CD4-positive, alpha-beta T cell treated with Interleukin-2 at 100 ng/mL for 4 hours (primary cell): ENCODE results near the gene MSN.
"Not testable (repeated sequence)": the region's sequence is repeated elsewhere in the genome, so short reads cannot be mapped to it uniquely, and the experiment has no call there.

Source experiments
- DNase-seq: peaks from one replicate; pipeline ENCODE4 v3.0.0-alpha.2; 2020; ENCODE audit warnings: low spot score

Gene MSN

GRCh38 chrX:65667503-65668376 is at the start of gene MSN:
MSN (plus strand) TSS chrX:65667654; CDS start chrX:65667842, 188 bp downstream.
- DNase-seq: peak; percentile 76

- DNase-seq: not testable (repeated sequence)
These were observed 47.3 kb upstream of the MSN start for GRCh38 chrX:65620096-65620705.

GRCh38 chrX:65630771-65631170 is 36.7 kb upstream of the MSN start:
- DNase-seq: no peak

GRCh38 chrX:65633826-65634225 is 33.6 kb upstream of the MSN start:
- DNase-seq: no peak

GRCh38 chrX:65634732-65635131 is 32.7 kb upstream of the MSN start:
- DNase-seq: no peak

- no peak for DNase-seq
These were observed 32.1 kb upstream of the MSN start for GRCh38 chrX:65635378-65635777.

- no peak for DNase-seq
These were observed 31.6 kb upstream of the MSN start for GRCh38 chrX:65635822-65636221.

GRCh38 chrX:65636261-65636660 is 31.2 kb upstream of the MSN start:
- not testable (repeated sequence) for DNase-seq

- DNase-seq: no peak
These were observed 30.1 kb upstream of the MSN start for GRCh38 chrX:65637335-65637734.

- DNase-seq: no peak
These were observed 24.5 kb upstream of the MSN start for GRCh38 chrX:65642914-65643491.

- DNase-seq: no peak
These were observed 23.9 kb upstream of the MSN start for GRCh38 chrX:65643531-65644052.

GRCh38 chrX:65644621-65645289 is 22.7 kb upstream of the MSN start:
- DNase-seq: peak; percentile 19

- DNase-seq: no peak
These were observed 19.7 kb upstream of the MSN start for GRCh38 chrX:65647801-65648200.

GRCh38 chrX:65652098-65652497 is 15.4 kb upstream of the MSN start:
- no peak for DNase-seq

- not testable (repeated sequence) for DNase-seq
These were observed 10.4 kb upstream of the MSN start for GRCh38 chrX:65657009-65657441.

- DNase-seq: no peak
These were observed 9.8 kb upstream of the MSN start for GRCh38 chrX:65657659-65658058.

- DNase-seq: no peak
These were observed 9.2 kb upstream of the MSN start for GRCh38 chrX:65658229-65658628.

- no peak for DNase-seq
These were observed 324 bp upstream of the MSN start for GRCh38 chrX:65667157-65667502.

GRCh38 chrX:65668377-65669310 is 1.2 kb downstream of the MSN start:
- DNase-seq: peak; percentile 66

- DNase-seq: no peak
These were observed 3.8 kb downstream of the MSN start for GRCh38 chrX:65671286-65671685.

- no peak for DNase-seq
These were observed 4.5 kb downstream of the MSN start for GRCh38 chrX:65671966-65672365.
